Psoas muscle (tissue), 8 donors: Measurements from ENCODE around the gene S100A11. TPM values are rescaled to one million over a fixed set of nuclear protein-coding genes. Genes with fewer than 3 reads are reported as not detected.

ENCODE experiments used
- ATAC-seq, 4 donors: fragments of 200-7000 bp; cut with Tn5 transposase; one replicate each; pipeline ENCODE4 v1.9.1; 2020; ENCODE audit warnings: moderate library complexity in 3 of 4, mild to moderate bottlenecking in 2 of 4
- DNase-seq, 2 donors: peaks; one replicate each; pipeline ENCODE4 v3.0.0-alpha.2; 2020
- H3K27ac ChIP-seq: fragments of 200-600 bp; one replicate; pipeline ENCODE4 v1.8.0; 2022
- H3K27me3 ChIP-seq, 3 donors: fragments of 200-600 bp in 1 of 3; one replicate each; pipeline versions ENCODE4 v1.6.1 to v1.8.0; 2013 to 2022; ENCODE audit warnings: low read length in 2 of 3, mild to moderate bottlenecking in 2 of 3, moderate library complexity in 1 of 3; ENCODE audit not compliant: insufficient read depth in 3 of 3
- H3K36me3 ChIP-seq, 2 donors: fragments of 200-600 bp in 1 of 2; one replicate each; pipeline versions ENCODE4 v1.6.1 to v1.8.0; 2013 to 2022; ENCODE audit warnings: low read depth in 1 of 2, mild to moderate bottlenecking in 1 of 2, moderate library complexity in 1 of 2; ENCODE audit not compliant: insufficient read depth in 1 of 2
- H3K4me1 ChIP-seq: fragments of 200-600 bp; one replicate; pipeline ENCODE4 v1.8.0; 2022
- H3K4me3 ChIP-seq: fragments of 200-600 bp; one replicate; pipeline ENCODE4 v1.8.0; 2022; ENCODE audit warnings: mild to moderate bottlenecking
- H3K9me3 ChIP-seq: fragments of 200-600 bp; one replicate; pipeline ENCODE4 v1.8.0; 2022
- CTCF ChIP-seq: fragments of 200-600 bp; IDR thresholded peaks from one replicate; pipeline ENCODE4 v1.8.0; 2022; ENCODE audit warnings: antibody characterized with exemption
- WGBS, 3 donors: extraction: QIAGEN DNeasy Blood & Tissue Kit; methylation state at CpG; one replicate each; pipeline versions ENCODE4 v1.1.6 to v1.1.7; 2013; 5-methylcytosine and 5-hydroxymethylcytosine counted together
- intact Hi-C, 2 donors: fragments of 100-400 bp; cut with DNase I; formaldehyde crosslinking; loops; one replicate each; pipeline versions ENCODE4 v1.11.0 to v1.14.2; 2022
- polyA plus RNA-seq, 3 donors: library from polyadenylated mRNA; stranded (reverse); fragments of 200-250 nt; gene quantifications; one replicate each; pipeline ENCODE4 v1.2.3, GENCODE V29; 2013
- total RNA-seq, 4 donors: library from RNA; stranded (reverse); fragmentation: NEBNext Ultra II Directional in 2 of 4; extraction: Animal tissue kit (Norgen Biotek cat#: 25700) in 2 of 4; gene quantifications; one replicate each; pipeline versions ENCODE4 v1.2.1 to v1.2.4, GENCODE V29; 2021 to 2023
- donor health status: healthy with polysubstance abuse.
- donor health status: DM: no; HTN: no; CAD: no; lungs with moderate emphysema.
- donor health status: Bipolar disorder and iron deficiency.
- donor health status: healthy.
- donor health status: DM: yes; HTN: yes; CAD: no.
- donor health status: DM: no; HTN: no; CAD: no.
- donor health status: DM: no; HTN: no; CAD: no.
- donor health status: DM: yes; HTN: yes; CAD: no.

Gene S100A11
- total and polyA plus RNA-seq, 7 donors, result 36.7 to 500 (median 61.2) TPM

- DNase-seq (no peak), ATAC-seq (no peak)
- peaks cover 0 to 26% (median 0%) of the 10 kb centered on the region in 3 donors for H3K27me3 ChIP-seq
- TF ChIP-seq CTCF, result no peak
- intact Hi-C loops, result no loop called here
- H3K9me3 ChIP-seq, result no peaks in the 10 kb centered on the region
- 86 to 89% (median 89%) methylated on average over 8 of the region's 8 CpGs for whole genome bisulfite sequencing, 3 donors
- no peak overlapping the region for H3K4me3 ChIP-seq
- H3K27ac ChIP-seq, result no peak overlapping the region
- H3K4me1 ChIP-seq, result peaks cover 16% of the 10 kb centered on the region
- peaks cover 23 to 37% of the 10 kb centered on the region in 2 donors for H3K36me3 ChIP-seq
Measured at GRCh38 chr1:151986501-151987190, 50.2 kb downstream of the S100A11 start.

- DNase-seq, result no peak
- 94 to 100% (median 94%) methylated on average over 1 of the region's 1 CpG for WGBS, 3 donors
- no peak for TF ChIP-seq CTCF
- intact Hi-C loops, result no loop called here
- H3K4me3 ChIP-seq, result no peak overlapping the region
- no peak overlapping the region for H3K27ac ChIP-seq
- peaks cover 16% of the 10 kb centered on the region for H3K4me1 ChIP-seq
- H3K36me3 ChIP-seq, result peaks cover 23 to 41% of the 10 kb centered on the region in 2 donors
- no peak for ATAC-seq
- peaks cover 0 to 19% (median 0%) of the 10 kb centered on the region in 3 donors for H3K27me3 ChIP-seq
- H3K9me3 ChIP-seq, result no peaks in the 10 kb centered on the region
Measured at GRCh38 chr1:151985768-151986167, 51.0 kb downstream of the S100A11 start.

GRCh38 chr1:151985270-151985669 is 51.5 kb downstream of the S100A11 start:
- H3K27me3 ChIP-seq, result peaks cover 0 to 14% (median 0%) of the 10 kb centered on the region in 3 donors

GRCh38 chr1:151984313-151984956 is 52.4 kb downstream of the S100A11 start:
- intact Hi-C loops, result no loop called here
- TF ChIP-seq CTCF, result no peak
- DNase-seq (no peak), ATAC-seq (no peak)
- H3K9me3 ChIP-seq, result no peaks in the 10 kb centered on the region
- 48 to 84% (median 63%) methylated on average over 1 of the region's 1 CpG for WGBS, 3 donors
- peaks cover 2% of the 10 kb centered on the region for H3K4me1 ChIP-seq
- H3K27ac ChIP-seq, result no peak overlapping the region
- H3K4me3 ChIP-seq, result no peak overlapping the region
- H3K27me3 ChIP-seq, result peaks cover 0 to 12% (median 0%) of the 10 kb centered on the region in 3 donors
- H3K36me3 ChIP-seq, result peaks cover 23 to 41% of the 10 kb centered on the region in 2 donors

More at GRCh38 chr1:151985270-151985669, 51.5 kb downstream of the S100A11 start:
- DNase-seq (no peak), ATAC-seq (no peak)
- Histone ChIP-seq H3K27ac (no peak overlapping the region), H3K4me1 (peaks cover 11% of the 10 kb centered on the region), H3K9me3 (no peaks in the 10 kb centered on the region), H3K36me3 (peaks cover 23 to 41% of the 10 kb centered on the region in 2 donors), H3K4me3 (no peak overlapping the region)
- no peak for TF ChIP-seq CTCF
- WGBS, 3 donors, result 88 to 96% (median 88%) methylated on average over 2 of the region's 2 CpGs
- intact Hi-C loops, result no loop called here

Other genes with a start within 250 kb of the S100A11 start
- 10 to 100 TPM in 1 of 4 donors, 1 to 10 TPM in 3; 4.1 to 12.1 (median 5.8) TPM for gene TDRKH, start 246.5 kb downstream of the S100A11 start, total RNA-seq
- gene TDRKH, start 246.5 kb downstream of the S100A11 start, polyA plus RNA-seq, result 1 to 10 TPM; 2.4 to 8.1 (median 3.6) TPM
- 10 to 100 TPM in 1 of 4 donors, 1 to 10 TPM in 3; 3.6 to 18.2 (median 6.9) TPM for gene LINGO4, start 231.6 kb downstream of the S100A11 start, total RNA-seq
- gene LINGO4, start 231.6 kb downstream of the S100A11 start, polyA plus RNA-seq, result 1 to 10 TPM in 2 of 3 donors, under 1 TPM in 1; 0.36 to 4.6 (median 3.6) TPM
- 100 to 1,000 TPM in 1 of 4 donors, 10 to 100 TPM in 3; 35.0 to 109 (median 67.7) TPM for gene RORC, start 205.2 kb downstream of the S100A11 start, total RNA-seq
- gene RORC, start 205.2 kb downstream of the S100A11 start, polyA plus RNA-seq, result 10 to 100 TPM in 2 of 3 donors, 1 to 10 TPM in 1; 3.5 to 89.2 (median 62.9) TPM
- under 1 TPM in 1 of 4 donors, not detected in 3; 0.47 TPM for gene C2CD4D, start 197.2 kb downstream of the S100A11 start, total RNA-seq
- gene C2CD4D, start 197.2 kb downstream of the S100A11 start, polyA plus RNA-seq, result not detected
- not detected for gene THEM5, start 183.3 kb downstream of the S100A11 start, total RNA-seq
- not detected for gene THEM5, start 183.3 kb downstream of the S100A11 start, polyA plus RNA-seq
- 10 to 100 TPM; 10.1 to 20.4 (median 13.7) TPM for gene THEM4, start 127.5 kb downstream of the S100A11 start, total RNA-seq
- 10 to 100 TPM; 12.3 to 20.2 (median 16.0) TPM for gene THEM4, start 127.5 kb downstream of the S100A11 start, polyA plus RNA-seq
- gene S100A10, start 43.1 kb downstream of the S100A11 start, total RNA-seq, result 100 to 1,000 TPM in 1 of 4 donors, 10 to 100 TPM in 3; 41.8 to 150 (median 59.9) TPM
- gene S100A10, start 43.1 kb downstream of the S100A11 start, polyA plus RNA-seq, result 100 to 1,000 TPM in 1 of 3 donors, 10 to 100 TPM in 2; 30.5 to 414 (median 61.6) TPM
- not detected for gene TCHHL1, start 52.1 kb upstream of the S100A11 start, total RNA-seq
- gene TCHHL1, start 52.1 kb upstream of the S100A11 start, polyA plus RNA-seq, result not detected
- gene TCHH, start 78.4 kb upstream of the S100A11 start, total RNA-seq, result under 1 TPM in 2 of 4 donors, not detected in 2; 0.04 TPM
- gene TCHH, start 78.4 kb upstream of the S100A11 start, polyA plus RNA-seq, result under 1 TPM in 2 of 3 donors, not detected in 1; 0.01 to 0.03 TPM
- gene RPTN, start 122.2 kb upstream of the S100A11 start, total RNA-seq, result not detected
- gene RPTN, start 122.2 kb upstream of the S100A11 start, polyA plus RNA-seq, result not detected
- gene HRNR, start 187.2 kb upstream of the S100A11 start, total RNA-seq, result not detected
- gene HRNR, start 187.2 kb upstream of the S100A11 start, polyA plus RNA-seq, result not detected